GM12878 (cell line): ENCODE results near the gene SUFU. TPM values are rescaled to one million over a fixed set of nuclear protein-coding genes. Genes with fewer than 3 reads are reported as not detected.

Experiments used
- ATAC-seq: fragments of 200-7000 bp; cut with Tn5 transposase; 3 replicates; pipeline ENCODE4 v1.9.1; 2020; ENCODE audit warnings: mild to moderate bottlenecking, moderate library complexity
- BruUV-seq: library from RNA; stranded (reverse); fragments of 400-500 nt; replicated peaks from 2 replicates; lab custom pipeline; 2021; lab: Mats Ljungman, UMichigan
- CTCF ChIA-PET: fragments of 300-600 bp; sonication (Branson Sonifier 250); formaldehyde crosslinking; extraction: SDS; loops from one replicate; lab custom pipeline; 2021; ENCODE audit warnings: inconsistent platforms; lab: Yijun Ruan, JAX
- POLR2A ChIA-PET: fragments of 350-600 bp; formaldehyde crosslinking; extraction: SDS; loops from one replicate; lab custom pipeline; 2021; ENCODE audit warnings: inconsistent platforms; lab: Charles Lee
- RAD21 ChIA-PET: fragments of 300-600 bp; sonication (Branson Sonifier 250); formaldehyde crosslinking; loops from one replicate; lab custom pipeline; 2023; ENCODE audit warnings: antibody characterized with exemption; ENCODE audit not compliant: unreplicated experiment; lab: Charles Lee
- SMC1A ChIA-PET: fragments of 300-600 bp; sonication (Branson Sonifier 250); formaldehyde crosslinking; loops from one replicate; lab custom pipeline; 2023; ENCODE audit not compliant: unreplicated experiment, uncharacterized antibody; lab: Charles Lee
- DNase-seq: peaks from one replicate; pipeline ENCODE4 v3.0.0-alpha.2; 2011; ENCODE audit warnings: low read depth, low spot score
- FAIRE-seq: peaks from 3 replicates; lab custom pipeline; 2011; peaks lifted over from hg19 to GRCh38; lab: Jason Lieb, UNC
- H2AFZ ChIP-seq: 2 replicates; pipeline ENCODE4 v1.6.0; 2011; ENCODE audit warnings: low read depth, low read length, control low read depth; ENCODE audit not compliant: control insufficient read depth
- H3K27ac ChIP-seq: 2 replicates; pipeline ENCODE4 v1.5.1; 2011; ENCODE audit warnings: control low read depth; ENCODE audit not compliant: control insufficient read depth, insufficient read depth
- H3K27me3 ChIP-seq, 2 experiments: replicated peaks in 1 of 2; 2 replicates each; pipeline versions ENCODE4 v1.6.0 to v1.6.1; 2011; ENCODE audit warnings: low read length in 1 of 2; ENCODE audit not compliant: control insufficient read depth in 2 of 2, insufficient read depth in 2 of 2
- H3K36me3 ChIP-seq, 2 experiments: 2 replicates each; pipeline ENCODE4 v1.5.1; 2011; ENCODE audit warnings: low read length in 1 of 2; ENCODE audit not compliant: control insufficient read depth in 2 of 2, insufficient read depth in 2 of 2
- H3K4me1 ChIP-seq: 2 replicates; pipeline ENCODE4 v1.6.1; 2011; ENCODE audit warnings: mild to moderate bottlenecking, low read length, moderate library complexity, mixed read lengths; ENCODE audit not compliant: control insufficient read depth, insufficient read depth
- H3K4me2 ChIP-seq: 2 replicates; pipeline ENCODE4 v1.6.0; 2011; ENCODE audit warnings: control low read depth; ENCODE audit not compliant: control insufficient read depth, insufficient read depth
- H3K4me3 ChIP-seq: fragments of 200-600 bp; sonication (generic); 2 replicates; pipeline ENCODE4 v1.5.1; 2016
- H3K79me2 ChIP-seq: 2 replicates; pipeline ENCODE4 v1.6.0; 2011; ENCODE audit warnings: low read length; ENCODE audit not compliant: control insufficient read depth, insufficient read depth
- H3K9ac ChIP-seq: 2 replicates; pipeline ENCODE4 v1.8.0; 2011; ENCODE audit warnings: low read length, control low read depth, mixed read lengths; ENCODE audit not compliant: control insufficient read depth, insufficient read depth
- H3K9me3 ChIP-seq: replicated peaks from 3 replicates; pipeline ENCODE4 v1.5.1; 2011; ENCODE audit warnings: mild to moderate bottlenecking, low read length; ENCODE audit not compliant: control insufficient read depth, insufficient read depth
- H4K20me1 ChIP-seq: 2 replicates; pipeline ENCODE4 v1.6.0; 2011; ENCODE audit not compliant: control insufficient read depth, insufficient read depth
- KLF5 ChIP-seq: fragments of 450-650 bp; IDR thresholded peaks from 2 replicates; pipeline ENCODE4 v1.6.1; 2014; ENCODE audit warnings: mild to moderate bottlenecking; ENCODE audit not compliant: partially characterized antibody
- MEF2B ChIP-seq: fragments of 450-650 bp; IDR thresholded peaks from 2 replicates; pipeline ENCODE4 v1.6.1; 2018; ENCODE audit warnings: mild to moderate bottlenecking, moderate library complexity; ENCODE audit not compliant: partially characterized antibody, poor library complexity, severe bottlenecking
- WGBS: methylation state at CpG from one replicate; pipeline ENCODE4 v1.1.6; 2016; ENCODE audit warnings: low lambda C conversion rate; ENCODE audit not compliant: insufficient replicate concordance, insufficient coverage; ENCODE audit errors: missing lambda C conversion rate; 5-methylcytosine and 5-hydroxymethylcytosine counted together
- in situ Hi-C: fragments of 300-500 bp; cut with MboI; formaldehyde crosslinking; loops from 9 replicates; pipeline ENCODE4 v1.14.3; 2018; ENCODE audit warnings: mixed read lengths
- intact Hi-C: fragments of 100-400 bp; cut with micrococcal nuclease; formaldehyde crosslinking; loops from one replicate; pipeline ENCODE4 v1.14.2; 2022; ENCODE audit not compliant: unreplicated experiment
- polyA plus RNA-seq, 11 experiments: library from polyadenylated mRNA; depleted of rRNA in 4 of 11; unstranded in 6 of 11; stranded (reverse) in 5 of 11; fragments of >200 nt; fragmentation: Nextera tagmentation in 4 of 11; fragmentation: Illumina TruSeq in 1 of 11; extraction: Ambion mirVana in 4 of 11; extraction: Trizol in 1 of 11; gene quantifications; 1 replicate in 1 of 11; 2 replicates in 10 of 11; pipeline versions ENCODE4 v1.2.1 to v1.2.3, GENCODE V29; 2011 to 2016; ENCODE audit warnings: inconsistent platforms in 2 of 11, missing spikeins in 2 of 11, low read depth in 1 of 11
- total RNA-seq, 4 experiments: library from RNA; depleted of rRNA in 3 of 4; stranded (reverse); fragments of >200 nt in 3 of 4; fragmentation: Illumina TruSeq in 1 of 4; extraction: Trizol in 1 of 4; gene quantifications; 2 replicates each; pipeline versions ENCODE4 v1.2.1 to v1.2.3, GENCODE V29; 2013 to 2021
- TF ChIP-seq, protein P1 (sequence below): IDR thresholded peaks from 2 replicates; pipeline ENCODE4 v1.6.1; 2011; ENCODE audit warnings: mild to moderate bottlenecking, low read depth, low read length, moderate library complexity; ENCODE audit not compliant: insufficient replicate concordance
- TF ChIP-seq, protein P2 (sequence below): fragments of 450-650 bp; IDR thresholded peaks from 2 replicates; pipeline ENCODE4 v1.6.1; 2017; ENCODE audit warnings: antibody characterized with exemption, mild to moderate bottlenecking, moderate library complexity
- TF ChIP-seq, protein P3 (sequence below): fragments of 450-650 bp; IDR thresholded peaks from 2 replicates; pipeline ENCODE4 v1.6.1; 2016; ENCODE audit warnings: mild to moderate bottlenecking

Gene SUFU
- total and polyA plus RNA-seq, 10 of the 15 experiments (the other 5 are each of a cell fraction or from before 2014, with no cell fraction given): 0.68 to 7.7 (median 2.4) TPM

DNA sequence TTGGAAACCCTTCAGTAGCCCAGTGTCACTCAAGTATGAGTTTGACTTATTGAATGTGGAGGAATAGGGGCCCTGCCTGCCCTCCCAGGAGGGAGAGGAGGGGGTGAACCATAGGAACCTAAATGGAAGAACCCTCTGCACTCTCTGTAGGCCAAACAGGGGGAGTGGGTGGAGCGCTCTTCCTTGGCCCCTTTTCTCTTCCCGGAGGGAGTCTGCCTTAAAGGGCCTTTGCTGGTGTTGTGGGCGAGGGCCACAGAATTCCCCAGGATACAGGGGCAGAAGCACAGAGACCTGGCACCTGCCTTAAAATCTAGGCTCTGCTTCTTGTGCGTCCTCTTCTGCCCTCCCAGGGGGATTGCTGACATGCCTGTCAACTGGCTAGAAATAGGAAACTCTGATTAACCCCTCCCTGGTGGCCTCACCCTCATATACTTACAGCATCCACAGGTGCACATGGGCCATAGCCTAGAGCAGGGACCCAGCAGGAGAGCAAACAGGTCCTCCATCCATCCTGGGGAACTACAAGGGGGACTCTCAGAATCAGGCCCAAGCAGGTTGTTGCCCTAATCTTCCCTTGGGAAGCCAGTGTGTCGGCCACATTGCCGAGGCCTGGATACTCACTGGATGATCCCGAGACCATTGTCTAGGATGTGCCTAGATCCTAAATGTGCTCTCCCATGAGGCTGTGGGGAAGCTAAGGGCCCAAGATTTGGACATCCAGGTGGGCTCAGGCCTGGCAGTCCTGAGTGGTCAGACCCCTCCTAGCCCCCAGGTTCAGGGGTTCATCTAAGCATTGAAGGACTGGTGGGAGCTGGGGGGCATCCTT is 143.9 kb downstream of the SUFU start:
- peak overlapping the region; percentile 98 for H3K4me2 ChIP-seq
- no peaks in the 10 kb centered on the region for H3K27me3 ChIP-seq
- CTCF ChIA-PET: interaction anchor here (13.5 kb wide), 1 partner anchor 29 kb away, joined by 128 read pairs; no protein-coding TSS in a partner anchor
- SMC1A ChIA-PET: interaction anchor here (3.8 to 9.3 kb wide), 2 partner anchors 12 to 28 kb away, joined by 27 to 103 read pairs; no protein-coding TSS in a partner anchor
- FAIRE-seq (no peak), ATAC-seq (no peak), DNase-seq (no peak)
- peak overlapping the region; percentile 99 for H3K9ac ChIP-seq
- RAD21 ChIA-PET: interaction anchor here (1.6 to 5.0 kb wide), 5 partner anchors 13 to 64 kb away, joined by 6 to 59 read pairs (median 35); partner anchors contain the start of genes ARL3 and SFXN2
- WGBS: 32% methylated on average over 7 of the region's 7 CpGs
- TF ChIP-seq, protein P1, sequence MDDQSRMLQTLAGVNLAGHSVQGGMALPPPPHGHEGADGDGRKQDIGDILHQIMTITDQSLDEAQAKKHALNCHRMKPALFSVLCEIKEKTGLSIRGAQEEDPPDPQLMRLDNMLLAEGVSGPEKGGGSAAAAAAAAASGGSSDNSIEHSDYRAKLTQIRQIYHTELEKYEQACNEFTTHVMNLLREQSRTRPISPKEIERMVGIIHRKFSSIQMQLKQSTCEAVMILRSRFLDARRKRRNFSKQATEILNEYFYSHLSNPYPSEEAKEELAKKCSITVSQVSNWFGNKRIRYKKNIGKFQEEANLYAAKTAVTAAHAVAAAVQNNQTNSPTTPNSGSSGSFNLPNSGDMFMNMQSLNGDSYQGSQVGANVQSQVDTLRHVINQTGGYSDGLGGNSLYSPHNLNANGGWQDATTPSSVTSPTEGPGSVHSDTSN: peak; percentile 57
- no peak for TF ChIP-seq KLF5
- TF ChIP-seq, protein P2, sequence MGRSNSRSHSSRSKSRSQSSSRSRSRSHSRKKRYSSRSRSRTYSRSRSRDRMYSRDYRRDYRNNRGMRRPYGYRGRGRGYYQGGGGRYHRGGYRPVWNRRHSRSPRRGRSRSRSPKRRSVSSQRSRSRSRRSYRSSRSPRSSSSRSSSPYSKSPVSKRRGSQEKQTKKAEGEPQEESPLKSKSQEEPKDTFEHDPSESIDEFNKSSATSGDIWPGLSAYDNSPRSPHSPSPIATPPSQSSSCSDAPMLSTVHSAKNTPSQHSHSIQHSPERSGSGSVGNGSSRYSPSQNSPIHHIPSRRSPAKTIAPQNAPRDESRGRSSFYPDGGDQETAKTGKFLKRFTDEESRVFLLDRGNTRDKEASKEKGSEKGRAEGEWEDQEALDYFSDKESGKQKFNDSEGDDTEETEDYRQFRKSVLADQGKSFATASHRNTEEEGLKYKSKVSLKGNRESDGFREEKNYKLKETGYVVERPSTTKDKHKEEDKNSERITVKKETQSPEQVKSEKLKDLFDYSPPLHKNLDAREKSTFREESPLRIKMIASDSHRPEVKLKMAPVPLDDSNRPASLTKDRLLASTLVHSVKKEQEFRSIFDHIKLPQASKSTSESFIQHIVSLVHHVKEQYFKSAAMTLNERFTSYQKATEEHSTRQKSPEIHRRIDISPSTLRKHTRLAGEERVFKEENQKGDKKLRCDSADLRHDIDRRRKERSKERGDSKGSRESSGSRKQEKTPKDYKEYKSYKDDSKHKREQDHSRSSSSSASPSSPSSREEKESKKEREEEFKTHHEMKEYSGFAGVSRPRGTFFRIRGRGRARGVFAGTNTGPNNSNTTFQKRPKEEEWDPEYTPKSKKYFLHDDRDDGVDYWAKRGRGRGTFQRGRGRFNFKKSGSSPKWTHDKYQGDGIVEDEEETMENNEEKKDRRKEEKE: no peak
- TF ChIP-seq, protein P3, sequence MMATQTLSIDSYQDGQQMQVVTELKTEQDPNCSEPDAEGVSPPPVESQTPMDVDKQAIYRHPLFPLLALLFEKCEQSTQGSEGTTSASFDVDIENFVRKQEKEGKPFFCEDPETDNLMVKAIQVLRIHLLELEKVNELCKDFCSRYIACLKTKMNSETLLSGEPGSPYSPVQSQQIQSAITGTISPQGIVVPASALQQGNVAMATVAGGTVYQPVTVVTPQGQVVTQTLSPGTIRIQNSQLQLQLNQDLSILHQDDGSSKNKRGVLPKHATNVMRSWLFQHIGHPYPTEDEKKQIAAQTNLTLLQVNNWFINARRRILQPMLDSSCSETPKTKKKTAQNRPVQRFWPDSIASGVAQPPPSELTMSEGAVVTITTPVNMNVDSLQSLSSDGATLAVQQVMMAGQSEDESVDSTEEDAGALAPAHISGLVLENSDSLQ: peak; percentile 75
- TF ChIP-seq MEF2B: peak; percentile 85
- H3K4me3 ChIP-seq: peak overlapping the region; percentile 93
- H3K79me2 ChIP-seq: peaks cover 91% of the 10 kb centered on the region
- peak overlapping the region; percentile 96 for H3K27ac ChIP-seq
- H3K9me3 ChIP-seq: no peaks in the 10 kb centered on the region
- POLR2A ChIA-PET: interaction anchor here (0.6 to 14.1 kb wide), 5 partner anchors 8 to 66 kb away, joined by 3 to 151 read pairs (median 36); partner anchors contain the start of genes ARL3 and SFXN2
- H3K36me3 ChIP-seq: no peaks in the 10 kb centered on the region
- intact Hi-C loops (loop anchor here (2.0 to 10.0 kb wide), 3 partner anchors 65 to 547 kb away; partner anchors contain the start of genes NFKB2 and NT5C2), in situ Hi-C loops (no loop called here)
- H4K20me1 ChIP-seq: no peaks in the 10 kb centered on the region
- BruUV-seq: no TSS peak
- H3K4me1 ChIP-seq: peaks cover 54% of the 10 kb centered on the region
- H2AFZ ChIP-seq: no peak overlapping the region
